Smooth muscle cell (in vitro differentiated cells): Measurements from ENCODE around the gene TNFRSF13B. TPM values are rescaled to one million over a fixed set of nuclear protein-coding genes. Genes with fewer than 3 reads are reported as not detected.

Source experiments
- DNase-seq: peaks from one replicate; lab custom pipeline; 2025; ENCODE audit not compliant: unreplicated experiment; lab: John Stamatoyannopoulos, UW
- H2AFZ ChIP-seq: fragments of 200-600 bp; sonication (generic); 2 replicates; pipeline ENCODE4 v1.6.0; 2016; ENCODE audit warnings: antibody characterized with exemption, low read depth, mild to moderate bottlenecking
- H3F3A ChIP-seq: fragments of 200-600 bp; sonication (generic); 2 replicates; pipeline ENCODE4 v1.6.0; 2017; ENCODE audit warnings: antibody characterized with exemption, low read depth
- H3K27ac ChIP-seq: fragments of 200-600 bp; sonication (generic); 2 replicates; pipeline ENCODE4 v1.5.1; 2016; ENCODE audit warnings: low read depth, mild to moderate bottlenecking
- H3K27me3 ChIP-seq: fragments of 200-600 bp; sonication (generic); 2 replicates; pipeline ENCODE4 v1.6.1; 2016; ENCODE audit warnings: low read depth, mild to moderate bottlenecking
- H3K36me3 ChIP-seq: fragments of 200-600 bp; sonication (generic); 2 replicates; pipeline ENCODE4 v1.5.1; 2016; ENCODE audit warnings: low read depth
- H3K4me1 ChIP-seq: fragments of 200-600 bp; sonication (generic); 2 replicates; pipeline ENCODE4 v1.5.1; 2016; ENCODE audit warnings: low read depth
- H3K4me2 ChIP-seq: fragments of 200-600 bp; sonication (generic); 2 replicates; pipeline ENCODE4 v1.6.0; 2016; ENCODE audit warnings: mild to moderate bottlenecking
- H3K4me3 ChIP-seq: fragments of 200-600 bp; sonication (generic); 2 replicates; pipeline ENCODE4 v1.5.1; 2016; ENCODE audit warnings: mild to moderate bottlenecking
- H3K79me2 ChIP-seq: fragments of 200-600 bp; sonication (generic); 2 replicates; pipeline ENCODE4 v1.6.0; 2016; ENCODE audit warnings: low read depth, mild to moderate bottlenecking
- H3K9ac ChIP-seq: fragments of 200-600 bp; sonication (generic); 2 replicates; pipeline ENCODE4 v1.6.0; 2016; ENCODE audit warnings: low read depth
- H3K9me3 ChIP-seq: fragments of 200-600 bp; sonication (generic); replicated peaks from 2 replicates; pipeline ENCODE4 v1.5.1; 2016; ENCODE audit warnings: low read depth
- H4K20me1 ChIP-seq: fragments of 200-600 bp; sonication (generic); 2 replicates; pipeline ENCODE4 v1.6.0; 2016; ENCODE audit warnings: low read depth
- WGBS: methylation state at CpG from one replicate; pipeline ENCODE4 v1.1.7; 2016; ENCODE audit warnings: low lambda C conversion rate; 5-methylcytosine and 5-hydroxymethylcytosine counted together
- polyA plus RNA-seq: library from polyadenylated mRNA; unstranded; fragments of >200 nt; fragmentation: Nextera tagmentation; extraction: Ambion mirVana; gene quantifications from 2 replicates; pipeline ENCODE4 v1.2.1, GENCODE V29; 2016
- total RNA-seq: library from RNA; depleted of rRNA; stranded (reverse); fragments of >200 nt; gene quantifications from 2 replicates; pipeline ENCODE4 v1.2.3, GENCODE V29; 2014
- TF ChIP-seq, protein P1 (sequence below): fragments of 200-600 bp; sonication (generic); IDR thresholded peaks from 2 replicates; pipeline ENCODE4 v1.5.1; 2017; ENCODE audit warnings: borderline replicate concordance, mild to moderate bottlenecking, antibody characterized with exemption; ENCODE audit not compliant: insufficient read depth, poor library complexity, severe bottlenecking

Gene TNFRSF13B
- total and polyA plus RNA-seq, 2 experiments from 2014 or later, result not detected

DNA sequence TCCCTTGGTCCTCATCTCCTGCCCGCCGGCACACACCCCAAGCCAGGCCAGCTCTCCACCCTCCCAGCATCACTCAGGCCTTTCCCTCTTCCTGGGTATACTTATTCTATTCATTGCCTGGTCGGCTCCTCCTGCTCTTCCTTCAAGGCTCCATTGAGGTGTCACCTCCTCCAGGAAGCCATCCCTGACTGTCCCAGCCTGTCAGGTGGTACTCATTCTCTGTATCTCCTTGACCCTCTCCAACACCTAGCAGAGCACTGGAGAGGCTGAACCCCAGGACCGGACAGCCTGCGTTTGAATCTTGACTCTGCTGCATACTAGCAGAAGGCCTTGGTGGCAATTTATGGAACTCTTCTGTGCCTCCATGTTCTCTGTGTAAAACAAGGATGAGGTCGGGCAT, 428 bp upstream of the TNFRSF13B start:
- 94% methylated on average over 6 of the region's 6 CpGs for WGBS
- no peaks in the 10 kb centered on the region for H3K9me3 ChIP-seq
- no peaks in the 10 kb centered on the region for H3K36me3 ChIP-seq
- H3K27me3 ChIP-seq, result no peaks in the 10 kb centered on the region
- no peak overlapping the region for H3K4me3 ChIP-seq
- no peak overlapping the region for H2AFZ ChIP-seq
- no peak overlapping the region for H3K27ac ChIP-seq
- no peak overlapping the region for H3K4me2 ChIP-seq
- no peak for DNase-seq
- H3K9ac ChIP-seq, result no peak overlapping the region
- TF ChIP-seq, protein P1, sequence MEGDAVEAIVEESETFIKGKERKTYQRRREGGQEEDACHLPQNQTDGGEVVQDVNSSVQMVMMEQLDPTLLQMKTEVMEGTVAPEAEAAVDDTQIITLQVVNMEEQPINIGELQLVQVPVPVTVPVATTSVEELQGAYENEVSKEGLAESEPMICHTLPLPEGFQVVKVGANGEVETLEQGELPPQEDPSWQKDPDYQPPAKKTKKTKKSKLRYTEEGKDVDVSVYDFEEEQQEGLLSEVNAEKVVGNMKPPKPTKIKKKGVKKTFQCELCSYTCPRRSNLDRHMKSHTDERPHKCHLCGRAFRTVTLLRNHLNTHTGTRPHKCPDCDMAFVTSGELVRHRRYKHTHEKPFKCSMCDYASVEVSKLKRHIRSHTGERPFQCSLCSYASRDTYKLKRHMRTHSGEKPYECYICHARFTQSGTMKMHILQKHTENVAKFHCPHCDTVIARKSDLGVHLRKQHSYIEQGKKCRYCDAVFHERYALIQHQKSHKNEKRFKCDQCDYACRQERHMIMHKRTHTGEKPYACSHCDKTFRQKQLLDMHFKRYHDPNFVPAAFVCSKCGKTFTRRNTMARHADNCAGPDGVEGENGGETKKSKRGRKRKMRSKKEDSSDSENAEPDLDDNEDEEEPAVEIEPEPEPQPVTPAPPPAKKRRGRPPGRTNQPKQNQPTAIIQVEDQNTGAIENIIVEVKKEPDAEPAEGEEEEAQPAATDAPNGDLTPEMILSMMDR, result no peak
- H3K79me2 ChIP-seq, result no peaks in the 10 kb centered on the region
- no peaks in the 10 kb centered on the region for H3K4me1 ChIP-seq
- H3F3A ChIP-seq, result no peaks in the 10 kb centered on the region
- H4K20me1 ChIP-seq, result no peaks in the 10 kb centered on the region

DNA sequence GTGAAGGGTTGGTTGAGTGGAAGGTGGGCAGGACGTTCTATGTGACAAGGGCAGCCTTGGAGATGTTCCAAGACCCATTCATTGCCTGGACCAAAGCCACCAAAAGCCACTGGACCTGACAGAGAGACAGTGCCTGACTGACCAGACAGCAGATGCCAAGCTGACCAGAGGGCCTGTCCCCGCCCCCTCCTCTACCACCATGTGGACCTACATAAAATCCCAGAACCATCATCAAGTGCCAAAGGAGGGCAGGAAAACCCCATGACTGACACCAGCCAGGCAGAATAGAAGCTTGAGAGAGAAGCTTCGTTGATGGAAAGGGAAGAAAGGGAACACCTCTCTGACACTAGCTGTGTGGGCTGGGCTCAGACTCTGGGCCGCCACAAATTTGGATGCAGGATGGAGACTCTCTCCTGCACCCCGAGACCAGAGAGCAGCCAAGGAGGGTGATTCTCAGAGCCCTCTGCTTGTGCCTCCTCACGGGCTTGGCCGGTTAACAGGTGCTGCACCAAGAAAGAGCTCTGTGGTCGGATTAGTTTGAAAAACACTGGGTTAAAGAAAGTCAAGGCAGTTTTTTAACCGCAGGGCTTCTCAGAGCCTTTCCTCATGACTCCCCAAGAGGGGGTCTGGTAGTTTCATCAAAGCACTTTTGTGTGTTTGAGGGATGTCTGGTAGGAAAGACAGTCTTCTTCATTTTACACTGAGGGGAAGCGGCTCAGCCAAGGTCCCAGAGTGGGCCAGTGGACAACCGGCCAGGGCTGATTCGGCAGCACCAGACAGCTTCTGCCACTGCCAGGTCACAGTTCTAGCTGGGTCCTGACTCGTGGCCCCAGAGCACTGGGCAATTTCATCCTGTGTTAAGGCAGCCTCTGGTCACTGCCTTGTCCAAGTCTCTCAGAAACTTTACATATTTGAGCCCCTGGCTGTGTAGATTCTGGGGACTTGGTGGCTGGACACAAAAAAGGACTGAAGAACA, 1.7 kb downstream of the TNFRSF13B start:
- no peak overlapping the region for H3K4me3 ChIP-seq
- no peaks in the 10 kb centered on the region for H3K4me1 ChIP-seq
- no peak overlapping the region for H3K9ac ChIP-seq
- no peaks in the 10 kb centered on the region for H3K79me2 ChIP-seq
- no peaks in the 10 kb centered on the region for H3F3A ChIP-seq
- no peaks in the 10 kb centered on the region for H4K20me1 ChIP-seq
- no peaks in the 10 kb centered on the region for H3K36me3 ChIP-seq
- H3K9me3 ChIP-seq, result no peaks in the 10 kb centered on the region
- WGBS, result 90% methylated on average over 13 of the region's 13 CpGs
- H2AFZ ChIP-seq, result no peak overlapping the region
- no peak overlapping the region for H3K27ac ChIP-seq
- no peaks in the 10 kb centered on the region for H3K27me3 ChIP-seq
- H3K4me2 ChIP-seq, result no peak overlapping the region
- DNase-seq, result no peak
- TF ChIP-seq, protein P1, result no peak

DNA sequence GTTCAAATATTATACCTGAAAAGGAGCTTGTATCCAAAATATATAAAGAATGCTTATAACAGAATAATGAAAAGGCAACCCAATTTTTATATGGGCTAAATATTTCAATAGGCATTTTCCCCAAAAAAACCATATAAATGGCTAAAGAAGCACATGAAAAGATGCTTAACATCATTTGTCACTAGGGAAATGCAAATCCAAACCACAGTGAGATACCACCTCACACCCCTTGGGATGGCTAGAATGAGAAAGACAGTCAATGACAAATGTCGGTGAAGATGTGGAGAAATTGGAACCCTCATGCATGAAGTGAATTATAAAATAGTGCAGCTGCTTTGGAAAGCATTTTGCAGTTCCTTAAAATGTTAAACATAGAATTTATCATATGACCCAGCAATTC, 3.1 kb downstream of the TNFRSF13B start:
- H3K9ac ChIP-seq, result no peak overlapping the region
- no peaks in the 10 kb centered on the region for H3F3A ChIP-seq
- no peak overlapping the region for H3K4me2 ChIP-seq
- no peaks in the 10 kb centered on the region for H3K4me1 ChIP-seq
- no peak overlapping the region for H3K27ac ChIP-seq
- H3K36me3 ChIP-seq, result no peaks in the 10 kb centered on the region
- H3K9me3 ChIP-seq, result no peaks in the 10 kb centered on the region
- H3K79me2 ChIP-seq, result no peaks in the 10 kb centered on the region
- no peaks in the 10 kb centered on the region for H4K20me1 ChIP-seq
- H2AFZ ChIP-seq, result no peak overlapping the region
- no peaks in the 10 kb centered on the region for H3K27me3 ChIP-seq
- WGBS, result 97% methylated on average over 1 of the region's 1 CpG
- no peak overlapping the region for H3K4me3 ChIP-seq
- TF ChIP-seq, protein P1, result no peak
- no peak for DNase-seq
